Epithelial cell of esophagus (primary cell): Measurements from ENCODE around the gene LTB4R2.

Source experiments
- DNase-seq: peaks from one replicate; pipeline ENCODE4 v3.0.0; 2010; ENCODE audit warnings: low read depth
- H3K4me3 ChIP-seq: 2 replicates; pipeline ENCODE4 v1.5.1; 2011; ENCODE audit warnings: mild to moderate bottlenecking, low read length, control low read depth
- TF ChIP-seq, protein P1 (sequence below): IDR thresholded peaks from 2 replicates; pipeline ENCODE4 v1.5.1; 2011; ENCODE audit warnings: low read depth, mild to moderate bottlenecking, low read length, control low read depth, inconsistent platforms; ENCODE audit not compliant: insufficient read depth; ENCODE audit errors: missing control alignments

The LTB4R2 gene

GRCh38 chr14:24264298-24264697 is 45.6 kb upstream of the LTB4R2 start:
- TF ChIP-seq, protein P1, sequence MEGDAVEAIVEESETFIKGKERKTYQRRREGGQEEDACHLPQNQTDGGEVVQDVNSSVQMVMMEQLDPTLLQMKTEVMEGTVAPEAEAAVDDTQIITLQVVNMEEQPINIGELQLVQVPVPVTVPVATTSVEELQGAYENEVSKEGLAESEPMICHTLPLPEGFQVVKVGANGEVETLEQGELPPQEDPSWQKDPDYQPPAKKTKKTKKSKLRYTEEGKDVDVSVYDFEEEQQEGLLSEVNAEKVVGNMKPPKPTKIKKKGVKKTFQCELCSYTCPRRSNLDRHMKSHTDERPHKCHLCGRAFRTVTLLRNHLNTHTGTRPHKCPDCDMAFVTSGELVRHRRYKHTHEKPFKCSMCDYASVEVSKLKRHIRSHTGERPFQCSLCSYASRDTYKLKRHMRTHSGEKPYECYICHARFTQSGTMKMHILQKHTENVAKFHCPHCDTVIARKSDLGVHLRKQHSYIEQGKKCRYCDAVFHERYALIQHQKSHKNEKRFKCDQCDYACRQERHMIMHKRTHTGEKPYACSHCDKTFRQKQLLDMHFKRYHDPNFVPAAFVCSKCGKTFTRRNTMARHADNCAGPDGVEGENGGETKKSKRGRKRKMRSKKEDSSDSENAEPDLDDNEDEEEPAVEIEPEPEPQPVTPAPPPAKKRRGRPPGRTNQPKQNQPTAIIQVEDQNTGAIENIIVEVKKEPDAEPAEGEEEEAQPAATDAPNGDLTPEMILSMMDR, result no peak
- H3K4me3 ChIP-seq, result peak overlapping the region; percentile 55
- peak; percentile 89 for DNase-seq

DNA sequence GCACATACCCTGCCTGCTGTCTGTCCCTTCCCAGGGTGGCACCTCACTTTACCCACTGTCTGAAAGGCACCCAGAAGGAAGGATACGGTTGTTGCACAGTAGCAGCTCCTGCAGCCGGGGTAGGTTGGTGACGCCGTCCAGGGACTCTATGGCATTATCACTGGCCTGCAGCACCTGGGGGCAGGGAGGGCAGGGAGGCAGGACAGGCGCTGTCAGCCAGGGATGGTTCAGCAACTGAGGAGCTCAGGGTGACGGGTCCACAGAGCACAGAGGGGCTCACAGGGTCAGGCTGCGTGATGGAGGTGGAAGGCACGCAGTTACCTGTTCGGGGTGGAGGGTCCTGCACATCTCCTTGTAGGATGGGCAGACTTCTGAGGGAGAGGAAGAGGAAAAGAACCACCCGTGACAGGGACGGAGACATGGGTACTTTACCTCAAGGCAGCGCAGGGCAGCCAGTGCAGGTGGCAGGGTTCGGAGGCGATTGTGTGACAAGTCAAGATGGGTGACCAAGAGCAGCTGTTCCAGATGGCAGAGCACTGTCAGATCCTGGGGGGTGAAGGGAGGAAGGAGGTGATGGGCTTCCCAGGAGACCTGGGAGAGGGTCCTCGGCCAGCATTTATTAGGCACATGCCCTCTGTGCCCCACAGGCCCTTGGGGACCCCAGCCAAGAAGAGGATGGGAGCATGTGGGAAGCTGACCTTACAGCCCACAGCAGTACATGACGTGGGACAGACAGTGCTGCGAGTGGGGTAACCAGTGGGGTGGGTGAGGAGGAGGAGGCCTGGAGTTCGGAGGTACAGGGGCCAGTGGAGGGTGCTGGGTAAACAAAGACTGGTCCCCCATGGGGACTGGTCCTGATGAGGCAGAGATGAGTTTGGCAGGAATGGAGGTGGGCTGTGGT is 43.3 kb upstream of the LTB4R2 start:
- no peak overlapping the region for H3K4me3 ChIP-seq
- TF ChIP-seq, protein P1, result no peak
- DNase-seq, result no peak

GRCh38 chr14:24267516-24267915 is 42.4 kb upstream of the LTB4R2 start:
- no peak overlapping the region for H3K4me3 ChIP-seq
- TF ChIP-seq, protein P1, result no peak
- DNase-seq, result no peak

DNA sequence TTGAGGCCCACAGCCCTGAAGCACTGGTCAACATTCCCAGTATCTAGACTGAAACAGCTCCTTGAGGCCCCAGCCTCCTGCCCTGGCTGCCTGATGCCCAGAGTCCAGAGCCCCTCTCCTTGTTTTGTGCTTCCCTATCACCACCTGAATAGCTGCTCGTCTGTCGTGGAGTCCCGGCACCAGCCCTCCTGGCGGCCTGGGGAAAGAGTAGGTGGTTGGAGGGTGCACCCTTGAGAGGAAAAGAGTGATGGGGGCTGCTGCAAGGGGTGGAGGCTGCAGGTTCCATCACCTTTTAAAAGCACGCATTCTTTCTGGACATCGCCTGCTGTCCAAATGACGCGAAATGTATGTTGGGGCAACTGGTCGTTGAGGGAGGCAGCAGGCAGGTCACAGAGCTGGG is 41.7 kb upstream of the LTB4R2 start:
- no peak for DNase-seq
- no peak overlapping the region for H3K4me3 ChIP-seq
- TF ChIP-seq, protein P1, result no peak

DNA sequence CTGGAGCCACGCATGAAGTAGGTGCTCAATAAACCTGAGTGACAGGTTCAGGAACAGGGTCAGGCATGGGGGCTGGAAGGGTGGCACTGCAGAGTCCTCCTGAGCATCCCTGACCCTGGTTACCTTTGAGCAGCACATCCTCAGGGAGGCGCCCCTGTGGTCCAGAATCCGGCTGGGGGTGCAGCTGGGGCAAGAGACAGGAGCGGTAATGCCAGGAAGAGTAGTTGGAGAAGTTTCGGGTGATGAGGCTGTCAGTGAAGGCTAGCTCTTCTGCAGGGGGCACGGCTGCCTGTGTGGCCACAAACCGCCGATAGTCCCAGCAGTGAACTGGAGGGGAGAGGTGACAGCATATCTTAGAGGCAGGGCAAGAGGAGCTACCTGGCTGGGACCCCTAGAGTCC is 40.6 kb upstream of the LTB4R2 start:
- DNase-seq, result no peak
- TF ChIP-seq, protein P1, result no peak
- no peak overlapping the region for H3K4me3 ChIP-seq

- no peak overlapping the region for H3K4me3 ChIP-seq
- no peak for DNase-seq
These were observed 39.9 kb upstream of the LTB4R2 start for GRCh38 chr14:24269910-24270536.

More at GRCh38 chr14:24269910-24270536, 39.9 kb upstream of the LTB4R2 start:
- TF ChIP-seq, protein P1, result no peak
